Nephron progenitor cell (in vitro differentiated cells): ENCODE results near the gene PXK.
A peak's percentile ranks its signal among the peaks of the same experiment; 100 is the strongest.

Experiments
- DNase-seq: peaks from one replicate; pipeline ENCODE4 v3.0.0; 2021
- H3K27ac Mint-ChIP-seq: 2 replicates; pipeline ENCODE4 v1.8.0; 2021; ENCODE audit warnings: mild to moderate bottlenecking, moderate library complexity, mixed read lengths
- H3K27me3 Mint-ChIP-seq: 2 replicates; pipeline ENCODE4 v1.8.0; 2021; ENCODE audit warnings: mild to moderate bottlenecking, low read depth, mixed read lengths; ENCODE audit not compliant: poor library complexity
- H3K36me3 Mint-ChIP-seq: 2 replicates; pipeline ENCODE4 v1.8.0; 2021; ENCODE audit warnings: low read depth, mixed read lengths
- H3K4me1 Mint-ChIP-seq: 2 replicates; pipeline ENCODE4 v1.8.0; 2021; ENCODE audit warnings: mixed read lengths
- H3K4me3 Mint-ChIP-seq: 2 replicates; pipeline ENCODE4 v1.8.0; 2021; ENCODE audit warnings: mild to moderate bottlenecking, moderate library complexity, mixed read lengths
- H3K9me3 Mint-ChIP-seq: 2 replicates; pipeline ENCODE4 v1.8.0; 2021; ENCODE audit warnings: mild to moderate bottlenecking, moderate library complexity, mixed read lengths
- CTCF ChIP-seq: fragments of 200-600 bp; sonication (generic); IDR thresholded peaks from 2 replicates; pipeline ENCODE4 v1.5.0; 2021; ENCODE audit warnings: antibody characterized with exemption

The PXK gene

DNA sequence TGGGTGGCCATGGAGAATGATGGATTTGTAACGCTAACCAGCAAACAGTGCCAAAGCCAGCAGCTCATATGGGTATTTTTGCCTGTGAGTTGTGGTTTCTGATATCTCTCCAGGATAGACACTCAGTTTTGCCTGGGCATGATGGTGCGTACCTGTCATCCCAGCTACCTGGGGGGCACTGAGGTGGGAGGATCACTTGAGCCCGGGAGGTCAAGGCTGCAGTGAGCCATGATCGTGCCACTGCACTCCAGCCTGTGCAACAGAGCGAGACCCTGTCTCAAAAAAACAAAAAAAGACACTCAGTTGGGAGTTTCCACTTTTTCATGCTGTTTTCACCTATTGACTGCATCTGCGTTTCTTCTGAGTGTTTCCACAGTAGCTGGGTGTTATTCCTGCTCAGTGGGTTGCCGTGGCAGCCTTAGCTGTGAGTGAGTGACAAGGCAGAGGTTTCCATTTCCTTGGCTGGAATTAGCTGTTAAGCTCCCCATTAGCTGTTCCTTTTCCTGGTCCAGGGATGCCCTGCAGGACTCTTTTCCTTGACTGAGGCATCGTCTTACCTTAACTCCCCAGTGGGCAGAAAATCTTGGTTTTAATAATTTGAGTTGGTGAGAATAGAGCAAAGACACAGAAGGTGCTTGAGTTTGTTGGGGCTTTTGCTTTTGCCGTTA is 40.9 kb upstream of the PXK start:
- no peak for DNase-seq
- H3K4me1 Mint-ChIP-seq = peaks cover 10% of the 10 kb centered on the region
- H3K27ac Mint-ChIP-seq = peak overlapping the region; percentile 92
- H3K9me3 Mint-ChIP-seq = peaks cover 33% of the 10 kb centered on the region
- H3K4me3 Mint-ChIP-seq = no peak overlapping the region
- H3K27me3 Mint-ChIP-seq = peaks cover 10% of the 10 kb centered on the region
- H3K36me3 Mint-ChIP-seq = peaks cover 38% of the 10 kb centered on the region
- TF ChIP-seq CTCF = no peak

- peaks cover 33% of the 10 kb centered on the region for H3K9me3 Mint-ChIP-seq
- peaks cover 36% of the 10 kb centered on the region for H3K36me3 Mint-ChIP-seq
- H3K4me3 Mint-ChIP-seq = no peak overlapping the region
- no peak for TF ChIP-seq CTCF
- peaks cover 10% of the 10 kb centered on the region for H3K4me1 Mint-ChIP-seq
- H3K27me3 Mint-ChIP-seq = peaks cover 9% of the 10 kb centered on the region
- H3K27ac Mint-ChIP-seq = no peak overlapping the region
- DNase-seq = no peak
Measured at GRCh38 chr3:58292866-58293265, 39.8 kb upstream of the PXK start.

DNA sequence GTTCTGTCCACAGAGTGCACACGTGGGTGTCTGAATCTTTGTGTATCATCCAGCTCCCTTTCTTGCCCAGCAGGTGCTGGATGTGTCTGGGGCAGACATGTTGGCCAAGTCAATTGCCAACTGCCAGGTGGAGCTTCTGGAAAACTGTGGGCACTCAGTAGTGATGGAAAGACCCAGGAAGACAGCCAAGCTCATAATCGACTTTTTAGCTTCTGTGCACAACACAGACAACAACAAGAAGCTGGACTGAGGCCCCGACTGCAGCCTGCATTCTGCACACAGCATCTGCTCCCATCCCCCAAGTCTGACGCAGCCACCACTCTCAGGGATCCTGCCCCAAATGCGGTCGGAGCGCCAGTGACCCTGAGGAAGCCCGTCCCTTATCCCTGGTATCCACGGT is 39.2 kb upstream of the PXK start:
- peaks cover 10% of the 10 kb centered on the region for H3K4me1 Mint-ChIP-seq
- H3K36me3 Mint-ChIP-seq = peaks cover 30% of the 10 kb centered on the region
- no peak overlapping the region for H3K4me3 Mint-ChIP-seq
- DNase-seq = no peak
- no peak overlapping the region for H3K27ac Mint-ChIP-seq
- peaks cover 10% of the 10 kb centered on the region for H3K27me3 Mint-ChIP-seq
- peaks cover 29% of the 10 kb centered on the region for H3K9me3 Mint-ChIP-seq
- TF ChIP-seq CTCF = no peak

GRCh38 chr3:58296269-58296668 is 36.4 kb upstream of the PXK start:
- Mint-ChIP-seq H3K4me3 (no peak overlapping the region), H3K27ac (no peak overlapping the region), H3K36me3 (peaks cover 21% of the 10 kb centered on the region), H3K9me3 (peaks cover 20% of the 10 kb centered on the region), H3K4me1 (peaks cover 10% of the 10 kb centered on the region), H3K27me3 (peaks cover 20% of the 10 kb centered on the region)
- TF ChIP-seq CTCF = no peak
- no peak for DNase-seq

- Mint-ChIP-seq H3K4me1 (peaks cover 5% of the 10 kb centered on the region), H3K36me3 (peaks cover 15% of the 10 kb centered on the region), H3K4me3 (no peak overlapping the region), H3K27ac (no peak overlapping the region), H3K27me3 (peaks cover 25% of the 10 kb centered on the region), H3K9me3 (peaks cover 18% of the 10 kb centered on the region)
- no peak for TF ChIP-seq CTCF
- no peak for DNase-seq
Measured at GRCh38 chr3:58296843-58297242, 35.8 kb upstream of the PXK start.

GRCh38 chr3:58298190-58298589 is 34.5 kb upstream of the PXK start:
- H3K4me1 Mint-ChIP-seq = no peaks in the 10 kb centered on the region
- no peak for DNase-seq
- TF ChIP-seq CTCF = no peak
- no peak overlapping the region for H3K4me3 Mint-ChIP-seq
- H3K9me3 Mint-ChIP-seq = peaks cover 17% of the 10 kb centered on the region
- no peak overlapping the region for H3K27ac Mint-ChIP-seq
- peaks cover 39% of the 10 kb centered on the region for H3K27me3 Mint-ChIP-seq
- peaks cover 10% of the 10 kb centered on the region for H3K36me3 Mint-ChIP-seq
